ENCODE data around the gene PIN1.

DNA sequence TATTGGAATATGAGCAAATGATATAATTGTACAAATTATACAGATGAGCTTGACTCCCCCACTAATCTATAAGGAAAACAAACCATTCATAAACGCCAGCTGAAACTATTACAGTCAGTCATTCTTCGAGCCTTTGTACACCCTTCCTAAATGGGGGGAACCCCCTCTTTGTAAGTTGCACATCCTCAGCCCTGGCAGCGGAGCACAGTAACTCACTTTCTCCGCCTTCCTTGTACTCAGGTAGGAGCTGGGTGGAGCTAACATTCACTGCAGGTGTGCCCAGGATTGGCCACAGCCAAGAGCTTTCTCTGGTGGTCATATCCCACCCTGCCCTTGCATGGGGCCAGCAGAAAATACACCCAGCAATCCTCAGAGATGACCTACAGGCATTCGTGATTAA lies 28.6 kb downstream of the PIN1 start:
- TF ChIP-seq, protein P1, sequence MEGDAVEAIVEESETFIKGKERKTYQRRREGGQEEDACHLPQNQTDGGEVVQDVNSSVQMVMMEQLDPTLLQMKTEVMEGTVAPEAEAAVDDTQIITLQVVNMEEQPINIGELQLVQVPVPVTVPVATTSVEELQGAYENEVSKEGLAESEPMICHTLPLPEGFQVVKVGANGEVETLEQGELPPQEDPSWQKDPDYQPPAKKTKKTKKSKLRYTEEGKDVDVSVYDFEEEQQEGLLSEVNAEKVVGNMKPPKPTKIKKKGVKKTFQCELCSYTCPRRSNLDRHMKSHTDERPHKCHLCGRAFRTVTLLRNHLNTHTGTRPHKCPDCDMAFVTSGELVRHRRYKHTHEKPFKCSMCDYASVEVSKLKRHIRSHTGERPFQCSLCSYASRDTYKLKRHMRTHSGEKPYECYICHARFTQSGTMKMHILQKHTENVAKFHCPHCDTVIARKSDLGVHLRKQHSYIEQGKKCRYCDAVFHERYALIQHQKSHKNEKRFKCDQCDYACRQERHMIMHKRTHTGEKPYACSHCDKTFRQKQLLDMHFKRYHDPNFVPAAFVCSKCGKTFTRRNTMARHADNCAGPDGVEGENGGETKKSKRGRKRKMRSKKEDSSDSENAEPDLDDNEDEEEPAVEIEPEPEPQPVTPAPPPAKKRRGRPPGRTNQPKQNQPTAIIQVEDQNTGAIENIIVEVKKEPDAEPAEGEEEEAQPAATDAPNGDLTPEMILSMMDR (IDR thresholded peaks at IDR 0.05) = no peak
- TF ChIP-seq POLR2A (IDR thresholded peaks at IDR 0.05) = no peak
